Glomerular endothelial cell (primary cell): ENCODE measurements around the gene GPR18. TPM values are rescaled to one million over a fixed set of nuclear protein-coding genes. Genes with fewer than 3 reads are reported as not detected.
"Not testable (repeated sequence)": the region's sequence is repeated elsewhere in the genome, so short reads cannot be mapped to it uniquely, and the experiment has no call there.

ENCODE experiments used
- DNase-seq: peaks from one replicate; pipeline ENCODE4 v3.0.0-alpha.2; 2011; ENCODE audit warnings: low read depth, low spot score; ENCODE audit errors: extremely low read depth
- total RNA-seq: library from RNA; depleted of rRNA; stranded (reverse); fragments of >200 nt; gene quantifications from 2 replicates; pipeline ENCODE4 v1.2.3, GENCODE V29; 2015

The GPR18 gene
- total RNA-seq, 1 donor from 2014 or later: not detected

GRCh38 chr13:99268822-99269221, 10.6 kb upstream of the GPR18 start:
- no peak for DNase-seq

DNA sequence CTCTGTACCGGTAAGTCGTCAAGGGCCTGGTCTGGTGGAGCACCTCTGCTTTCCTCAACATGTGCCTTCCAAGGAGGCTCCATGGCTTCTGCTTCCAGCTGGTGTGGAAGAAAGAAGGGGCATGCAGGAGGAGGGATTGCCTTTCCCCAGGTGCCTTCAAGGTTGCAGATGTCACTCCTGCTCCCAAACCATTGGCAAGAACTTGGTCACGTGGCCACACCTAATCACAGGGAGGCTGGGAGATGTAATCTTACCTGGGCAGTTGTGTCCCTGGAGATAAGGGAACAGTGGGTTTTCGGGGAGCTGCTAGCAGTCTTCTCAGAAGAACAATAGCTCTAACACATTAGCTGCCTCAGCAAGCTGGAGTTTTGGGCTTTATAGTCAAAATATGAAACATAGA, 9.7 kb upstream of the GPR18 start:
- DNase-seq: no peak

DNA sequence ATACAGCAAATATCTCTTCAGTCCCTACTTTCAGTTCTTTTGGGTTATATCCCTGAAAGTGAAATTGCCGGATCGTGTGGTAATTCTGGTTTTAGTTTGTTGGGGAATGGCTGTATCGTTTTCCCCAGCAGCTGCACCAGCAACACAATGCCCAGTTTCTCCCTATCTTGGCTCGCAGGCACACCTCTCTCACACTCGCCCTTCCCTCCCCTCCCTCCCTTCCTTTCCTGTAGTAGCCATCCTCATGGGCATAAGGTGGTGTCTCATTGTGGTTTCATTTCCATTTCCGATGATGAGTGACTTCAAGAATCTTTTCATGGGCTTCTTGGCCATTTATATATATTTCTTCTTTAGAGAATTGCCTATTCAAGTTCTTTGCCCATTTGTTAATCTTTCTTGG, 8.6 kb upstream of the GPR18 start:
- no peak for DNase-seq

DNA sequence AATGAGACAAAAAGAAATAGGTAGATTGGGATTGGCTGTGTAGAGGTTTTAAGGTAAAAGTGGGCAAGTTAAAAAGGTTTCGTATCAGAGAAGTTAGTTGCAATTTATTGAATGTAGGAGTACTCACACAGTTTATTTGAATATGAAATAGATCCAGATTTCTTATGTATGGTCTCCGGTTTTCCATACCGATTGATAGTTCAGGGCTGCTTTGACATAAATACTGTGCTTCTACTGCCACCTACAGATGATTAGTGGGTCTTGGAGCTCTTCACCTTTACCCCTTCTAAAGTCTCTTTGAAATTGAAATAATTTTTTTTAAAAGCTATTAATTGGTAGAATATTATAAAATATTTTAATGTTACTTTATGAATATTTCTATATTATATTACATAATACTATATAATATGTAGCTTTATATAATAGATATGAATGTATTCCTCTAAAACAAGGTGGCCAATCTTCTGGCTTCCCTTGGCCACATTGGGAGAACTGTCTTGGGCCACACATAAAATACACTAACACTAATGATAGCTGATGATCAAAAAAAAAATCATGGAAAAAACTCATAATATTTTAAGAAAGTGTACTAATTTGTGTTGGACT, 7.7 kb upstream of the GPR18 start:
- peak; percentile 36 for DNase-seq

DNA sequence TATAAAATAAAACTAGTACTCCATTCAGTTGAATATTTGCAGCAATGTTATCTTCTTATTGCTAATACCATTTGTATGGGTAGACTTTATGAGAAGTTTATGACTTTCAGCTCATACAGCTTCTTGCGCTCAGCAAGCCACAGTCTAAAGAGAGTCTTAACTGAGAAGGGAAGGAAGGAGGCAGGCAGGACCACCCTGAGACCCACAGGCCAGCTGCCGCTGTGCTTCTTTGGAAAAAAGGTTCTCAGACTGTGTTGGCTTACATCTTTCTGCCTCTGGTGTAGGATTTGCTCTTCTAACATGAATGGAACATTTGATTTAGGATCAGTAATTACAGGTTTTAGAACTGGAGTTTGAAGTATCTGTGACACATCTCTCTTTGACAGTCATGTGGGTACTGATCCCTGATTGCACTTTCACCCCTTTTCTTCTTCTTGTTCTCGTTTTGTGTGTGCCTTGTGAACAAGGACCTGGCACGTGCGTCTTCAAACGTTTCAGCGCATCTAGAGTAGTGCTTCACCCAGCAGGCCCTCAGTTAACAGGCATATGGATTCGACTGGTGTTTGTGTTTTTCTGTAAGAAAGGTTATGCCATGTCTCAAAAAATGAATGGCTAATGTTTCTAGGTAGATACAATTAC, 7.1 kb upstream of the GPR18 start:
- DNase-seq: no peak

GRCh38 chr13:99264051-99264450, 5.9 kb upstream of the GPR18 start:
- DNase-seq: no peak

- no peak for DNase-seq
Observed at GRCh38 chr13:99263126-99263785, 5.1 kb upstream of the GPR18 start.

- no peak for DNase-seq
Observed at GRCh38 chr13:99261059-99261458, 2.9 kb upstream of the GPR18 start.

DNA sequence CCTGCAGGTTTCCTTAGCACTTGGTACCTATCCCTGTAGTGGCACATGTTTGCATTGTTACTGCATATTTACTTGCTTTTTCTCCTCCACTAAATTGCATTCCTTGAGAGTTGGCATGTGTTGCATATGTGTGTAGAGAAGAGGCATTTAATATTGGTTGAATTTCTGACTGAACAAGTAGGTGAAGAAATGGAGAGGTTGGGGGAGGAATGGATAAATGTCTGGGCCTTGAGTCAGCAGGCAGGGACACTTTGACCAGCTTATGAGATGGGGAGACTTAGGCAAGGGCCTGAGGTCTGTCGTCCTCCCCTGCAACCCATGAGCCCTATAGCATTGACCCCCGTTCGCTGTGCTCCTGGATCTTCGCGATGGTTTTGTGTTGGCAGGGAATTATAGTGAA, 2.0 kb upstream of the GPR18 start:
- no peak for DNase-seq

GRCh38 chr13:99258946-99259345, 767 bp upstream of the GPR18 start:
- DNase-seq: no peak

GRCh38 chr13:99257291-99257690, 888 bp downstream of the GPR18 start:
- no peak for DNase-seq

DNA sequence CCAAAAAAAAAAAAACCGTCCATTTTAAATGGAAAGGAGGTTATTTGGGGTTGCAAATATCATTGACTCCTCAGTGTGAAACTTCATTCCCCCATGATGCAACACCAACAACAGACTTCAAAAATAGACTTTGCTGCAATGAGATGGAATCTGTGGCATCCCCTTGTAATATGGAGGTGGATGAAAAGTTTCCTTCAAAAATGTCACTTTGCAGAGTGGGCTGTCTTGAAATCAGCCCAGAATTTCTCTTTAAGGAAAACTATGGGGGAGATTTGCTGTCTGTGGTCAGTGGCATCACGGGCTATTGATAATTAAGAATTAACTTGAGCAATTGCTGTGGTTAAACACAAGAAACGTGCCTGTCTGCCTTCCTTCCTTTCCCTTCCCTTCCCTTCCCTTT, 1.5 kb downstream of the GPR18 start:
- DNase-seq: no peak

DNA sequence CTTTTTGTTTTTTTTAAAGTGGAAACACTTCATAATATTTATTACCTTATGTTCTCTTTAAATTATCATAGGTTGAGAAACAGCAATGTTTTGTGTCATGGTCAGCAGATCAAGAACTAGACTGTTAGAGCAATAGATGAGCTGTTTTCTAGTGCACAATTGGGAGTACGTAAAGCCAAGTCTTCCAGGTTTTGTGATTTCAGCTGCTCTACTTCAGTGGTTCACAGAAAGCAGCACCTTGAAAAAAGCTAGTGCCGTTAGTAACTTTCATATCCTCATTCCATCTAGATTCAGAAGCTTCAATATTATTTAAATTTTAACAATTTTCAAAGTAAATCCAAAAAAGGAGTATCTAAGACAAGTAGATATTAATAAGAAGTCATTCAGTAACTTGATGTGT, 1.9 kb downstream of the GPR18 start:
- no peak for DNase-seq

DNA sequence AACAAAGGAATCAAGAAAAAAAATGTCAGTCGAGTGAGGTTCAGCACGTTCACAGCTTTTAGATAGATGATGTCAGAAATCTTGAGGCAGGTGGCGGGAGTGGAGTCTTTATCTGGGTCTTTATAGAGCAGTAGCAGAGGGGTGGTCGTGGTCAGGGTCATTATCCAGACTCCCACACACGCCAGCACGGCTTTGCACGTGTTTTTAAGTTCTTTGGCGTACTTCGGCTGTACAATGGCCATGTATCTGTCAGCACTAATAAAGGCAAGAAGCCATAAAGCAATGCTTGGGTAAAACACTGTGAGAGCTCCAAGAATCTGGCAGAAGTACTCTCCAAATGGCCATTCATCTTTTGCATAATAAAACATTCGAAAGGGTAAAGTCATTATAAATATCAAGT, 2.9 kb downstream of the GPR18 start:
- no peak for DNase-seq

- no peak for DNase-seq
Observed at GRCh38 chr13:99254830-99255229, 3.3 kb downstream of the GPR18 start.

- DNase-seq: no peak
Observed at GRCh38 chr13:99251921-99252320, 6.3 kb downstream of the GPR18 start.

GRCh38 chr13:99250982-99251825, 7.0 kb downstream of the GPR18 start:
- no peak for DNase-seq

GRCh38 chr13:99249606-99250005, 8.6 kb downstream of the GPR18 start:
- DNase-seq: not testable (repeated sequence)

- not testable (repeated sequence) for DNase-seq
Observed at GRCh38 chr13:99249178-99249577, 9.0 kb downstream of the GPR18 start.

- no peak for DNase-seq
Observed at GRCh38 chr13:99246100-99246499, 12.1 kb downstream of the GPR18 start.

DNA sequence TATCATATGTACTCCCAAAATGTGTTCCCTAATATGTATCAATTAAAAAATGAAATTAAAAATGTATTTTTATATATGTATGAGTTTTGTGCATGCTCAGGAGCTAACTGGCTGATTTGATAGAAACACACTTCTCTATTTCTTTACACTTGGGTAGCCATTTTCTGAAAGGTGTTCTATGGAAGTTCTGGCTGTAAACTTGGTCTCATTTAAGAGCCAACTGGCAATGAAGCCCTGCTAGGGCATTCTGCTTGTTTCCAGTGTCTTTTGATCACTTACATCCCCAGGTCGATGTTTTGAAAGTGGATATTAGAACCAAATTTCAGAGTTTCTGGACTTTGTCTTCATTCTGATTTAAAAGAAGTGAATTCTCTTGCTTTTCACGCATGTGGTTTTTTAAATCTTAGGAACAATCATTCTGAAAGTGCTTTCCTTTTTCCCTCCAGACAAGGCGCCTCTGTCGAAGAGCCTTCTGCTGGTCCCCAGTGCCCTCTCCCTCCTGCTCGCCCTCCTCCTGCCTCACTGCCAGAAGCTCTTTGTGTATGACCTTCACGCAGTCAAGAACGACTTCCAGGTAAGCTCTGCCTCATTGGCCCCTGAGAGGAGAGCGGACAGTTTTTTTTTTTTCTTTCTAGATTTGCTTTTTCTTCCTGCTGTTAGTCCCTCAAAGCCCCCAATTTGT, 20.1 kb downstream of the GPR18 start:
- DNase-seq: no peak
